ENCODE data around the gene SPACDR. TPM values are rescaled to one million over a fixed set of nuclear protein-coding genes. Genes with fewer than 3 reads are reported as not detected.

SPACDR gene
- total and polyA plus RNA-seq, 2 donors (not counting 1 experiment from before 2014, with no cell fraction given) = 2.1 to 3.7 TPM

- TF ChIP-seq EZH2 (IDR thresholded peaks at IDR 0.05; ENCODE audit: borderline replicate concordance, insufficient read depth, low read depth, low read length, poor library complexity, severe bottlenecking) (no peak), CTCF (IDR thresholded peaks at IDR 0.05) (no peak)
- no peaks in the 10 kb centered on the region for H3K27me3 ChIP-seq (replicated peaks in 1 of 4; ENCODE audit: control extremely low read depth in 1 of 4, control insufficient read depth in 3 of 4, insufficient read depth in 4 of 4, low read length in 3 of 4)
- no peak overlapping the region for H3K9ac ChIP-seq (ENCODE audit: low read length)
- H3K27me3 Mint-ChIP-seq = no peaks in the 10 kb centered on the region
- H3K4me3 ChIP-seq (ENCODE audit: control extremely low read depth in 1 of 5, extremely low read depth in 1 of 5, insufficient read depth in 1 of 5, low read depth in 2 of 5, low read length in 4 of 5) = no peak overlapping the region
- H3K79me2 ChIP-seq (ENCODE audit: control insufficient read depth, insufficient read depth, low read length) = no peaks in the 10 kb centered on the region
- H2AFZ ChIP-seq (ENCODE audit: insufficient read depth, low read depth, low read length, poor library complexity, severe bottlenecking) = no peak overlapping the region
- peak overlapping the region; percentile 42 for H3K27ac Mint-ChIP-seq
- H3K4me2 ChIP-seq (replicated peaks; ENCODE audit: low read depth, low read length, poor library complexity, severe bottlenecking) = peak overlapping the region; percentile 16
- peaks cover 12% of the 10 kb centered on the region for H3K4me1 Mint-ChIP-seq
- DNase-seq = no peak
- ATAC-seq (ENCODE audit: low read depth) = no peak
- peak overlapping the region; percentile 17 to 50 for H3K27ac ChIP-seq (ENCODE audit: low read length in 2 of 2)
- H4K20me1 ChIP-seq (ENCODE audit: control insufficient read depth, insufficient read depth, low read length, poor library complexity, severe bottlenecking) = no peaks in the 10 kb centered on the region
- no peak overlapping the region for H3K4me3 Mint-ChIP-seq
- CTCF ChIA-PET = interaction anchor here (0.6 to 1.4 kb wide), 3 partner anchors 27 to 281 kb away, joined by 3 to 5 read pairs (median 4); no protein-coding TSS in a partner anchor
- intact Hi-C loops (cut with micrococcal nuclease) = no loop called here
- H3K4me1 ChIP-seq (ENCODE audit: control insufficient read depth in 2 of 2, insufficient read depth in 2 of 2, low read length in 2 of 2) = peaks cover 23 to 26% of the 10 kb centered on the region in 2 donors
- POLR2A ChIA-PET = no interaction called here
- peaks cover 0 to 2% of the 10 kb centered on the region in 2 experiments for H3K36me3 ChIP-seq (replicated peaks in 1 of 2; ENCODE audit: control extremely low read depth in 1 of 2, control insufficient read depth in 1 of 2, extremely low read depth in 1 of 2, insufficient read depth in 2 of 2, low read length in 1 of 2)
- H3K9me3 ChIP-seq (ENCODE audit: control extremely low read depth in 1 of 3, control insufficient read depth in 2 of 3, insufficient read depth in 1 of 3, low read length in 2 of 3) = no peaks in the 10 kb centered on the region
- no peaks in the 10 kb centered on the region for H3K9me3 Mint-ChIP-seq (ENCODE audit: insufficient read depth)
Measured at GRCh38 chr7:100413346-100413745, 50.7 kb downstream of the SPACDR start.

GRCh38 chr7:100411101-100411500 lies 53.0 kb downstream of the SPACDR start:
- H3K27me3 ChIP-seq (replicated peaks in 1 of 4; ENCODE audit: control extremely low read depth in 1 of 4, control insufficient read depth in 3 of 4, insufficient read depth in 4 of 4, low read length in 3 of 4) = no peaks in the 10 kb centered on the region
- ChIA-PET POLR2A (interaction anchor here (0.7 kb wide), 1 partner anchor 173 kb away, joined by 3 read pairs; no protein-coding TSS in a partner anchor), CTCF (interaction anchor here (1.3 kb wide), 1 partner anchor 17 kb away, joined by 5 read pairs; no protein-coding TSS in a partner anchor)
- H3K79me2 ChIP-seq (ENCODE audit: control insufficient read depth, insufficient read depth, low read length) = no peaks in the 10 kb centered on the region
- peaks cover 0 to 3% of the 10 kb centered on the region in 2 experiments for H3K36me3 ChIP-seq (replicated peaks in 1 of 2; ENCODE audit: control extremely low read depth in 1 of 2, control insufficient read depth in 1 of 2, extremely low read depth in 1 of 2, insufficient read depth in 2 of 2, low read length in 1 of 2)
- H3K27me3 Mint-ChIP-seq = no peaks in the 10 kb centered on the region
- intact Hi-C loops (cut with micrococcal nuclease) = no loop called here
- H3K4me2 ChIP-seq (replicated peaks; ENCODE audit: low read depth, low read length, poor library complexity, severe bottlenecking) = peak overlapping the region; percentile 29
- no peak for DNase-seq
- peaks cover 27 to 34% of the 10 kb centered on the region in 2 donors for H3K4me1 ChIP-seq (ENCODE audit: control insufficient read depth in 2 of 2, insufficient read depth in 2 of 2, low read length in 2 of 2)
- ATAC-seq (ENCODE audit: low read depth) = no peak
- no peak overlapping the region for H3K27ac ChIP-seq (ENCODE audit: low read length in 2 of 2)
- no peaks in the 10 kb centered on the region for H3K9me3 Mint-ChIP-seq (ENCODE audit: insufficient read depth)
- H3K4me3 ChIP-seq (ENCODE audit: control extremely low read depth in 1 of 5, extremely low read depth in 1 of 5, insufficient read depth in 1 of 5, low read depth in 2 of 5, low read length in 4 of 5) = no peak overlapping the region
- H3K4me1 Mint-ChIP-seq = peaks cover 21% of the 10 kb centered on the region
- H3K9ac ChIP-seq (ENCODE audit: low read length) = no peak overlapping the region
- no peak overlapping the region for H2AFZ ChIP-seq (ENCODE audit: insufficient read depth, low read depth, low read length, poor library complexity, severe bottlenecking)
- 100% methylated on average over 2 of the region's 6 CpGs for WGBS (ENCODE audit: insufficient coverage)
- no peak overlapping the region for H3K4me3 Mint-ChIP-seq
- H3K27ac Mint-ChIP-seq = no peak overlapping the region
- TF ChIP-seq CTCF (IDR thresholded peaks at IDR 0.05) (no peak), EZH2 (IDR thresholded peaks at IDR 0.05; ENCODE audit: borderline replicate concordance, insufficient read depth, low read depth, low read length, poor library complexity, severe bottlenecking) (no peak)
- H4K20me1 ChIP-seq (ENCODE audit: control insufficient read depth, insufficient read depth, low read length, poor library complexity, severe bottlenecking) = no peaks in the 10 kb centered on the region
- no peaks in the 10 kb centered on the region for H3K9me3 ChIP-seq (ENCODE audit: control extremely low read depth in 1 of 3, control insufficient read depth in 2 of 3, insufficient read depth in 1 of 3, low read length in 2 of 3)
